GM12878 (cell line): ENCODE results near the gene MRPS25. TPM values are rescaled to one million over a fixed set of nuclear protein-coding genes. Genes with fewer than 3 reads are reported as not detected.

ENCODE experiments used
- ASH2L ChIP-seq: fragments of 300-600, 200-600 bp; sonication (generic); IDR thresholded peaks from 2 replicates; pipeline ENCODE4 v1.6.1; 2017; ENCODE audit warnings: low read depth, mild to moderate bottlenecking, borderline replicate concordance
- BACH1 ChIP-seq: fragments of 450-650 bp; IDR thresholded peaks from 2 replicates; pipeline ENCODE4 v1.6.1; 2017; ENCODE audit warnings: mild to moderate bottlenecking, borderline replicate concordance
- BCL11A ChIP-seq: IDR thresholded peaks from 2 replicates; pipeline ENCODE4 v1.6.1; 2011; ENCODE audit warnings: low read depth, low read length
- CBFB ChIP-seq: IDR thresholded peaks from 2 replicates; pipeline ENCODE4 v1.6.1; 2016; ENCODE audit warnings: antibody characterized with exemption, low read depth
- EED ChIP-seq: sonication (generic); IDR thresholded peaks from 2 replicates; pipeline ENCODE4 v1.6.1; 2016; ENCODE audit warnings: antibody characterized with exemption, low read depth
- GATAD2B ChIP-seq: fragments of 450-650 bp; conservative IDR thresholded peaks from 2 replicates; pipeline ENCODE4 v1.6.1; 2017; ENCODE audit warnings: low read depth, mild to moderate bottlenecking, moderate library complexity
- NBN ChIP-seq: fragments of 450-650 bp; IDR thresholded peaks from 2 replicates; pipeline ENCODE4 v1.6.1; 2016
- NFIC ChIP-seq: IDR thresholded peaks from 2 replicates; pipeline ENCODE4 v1.6.1; 2012; ENCODE audit warnings: low read depth, mild to moderate bottlenecking, inconsistent platforms, low read length, moderate library complexity
- NFYA ChIP-seq: IDR thresholded peaks from 2 replicates; pipeline ENCODE4 v1.6.1; 2011; ENCODE audit warnings: low read depth, mild to moderate bottlenecking, low read length, improper control_type of control experiment, borderline replicate concordance
- NR2F1 ChIP-seq: fragments of 450-650 bp; conservative IDR thresholded peaks from 2 replicates; pipeline ENCODE4 v1.6.1; 2017; ENCODE audit warnings: mild to moderate bottlenecking
- PAX5 ChIP-seq: IDR thresholded peaks from 2 replicates; pipeline ENCODE4 v1.6.1; 2011; ENCODE audit warnings: low read depth, low read length, borderline replicate concordance
- RAD21 ChIP-seq: IDR thresholded peaks from 2 replicates; pipeline ENCODE4 v1.6.1; 2011; ENCODE audit warnings: mild to moderate bottlenecking, low read depth, low read length, moderate library complexity; ENCODE audit not compliant: insufficient read depth
- SIN3A ChIP-seq: IDR thresholded peaks from 2 replicates; pipeline ENCODE4 v1.6.1; 2012; ENCODE audit warnings: low read depth, low read length, improper control_type of control experiment
- SMAD5 ChIP-seq: IDR thresholded peaks from 2 replicates; pipeline ENCODE4 v1.6.1; 2016; ENCODE audit warnings: antibody characterized with exemption, low read depth
- TBL1XR1 ChIP-seq: IDR thresholded peaks from 2 replicates; pipeline ENCODE4 v1.6.1; 2012; ENCODE audit warnings: low read depth, low read length, improper control_type of control experiment
- TCF3 ChIP-seq: IDR thresholded peaks from 2 replicates; pipeline ENCODE4 v1.6.1; 2012; ENCODE audit warnings: low read depth, mild to moderate bottlenecking, low read length, borderline replicate concordance; ENCODE audit not compliant: insufficient read depth
- TCF7 ChIP-seq: IDR thresholded peaks from 2 replicates; pipeline ENCODE4 v1.6.1; 2014; ENCODE audit warnings: antibody characterized with exemption, borderline replicate concordance
- ZBED1 ChIP-seq: IDR thresholded peaks from 2 replicates; pipeline ENCODE4 v1.6.1; 2016; ENCODE audit warnings: borderline replicate concordance
- ZBTB33 ChIP-seq: fragments of 450-650 bp; IDR thresholded peaks from 2 replicates; pipeline ENCODE4 v1.6.1; 2017; ENCODE audit warnings: mild to moderate bottlenecking
- polyA plus RNA-seq, 11 experiments: library from polyadenylated mRNA; depleted of rRNA in 4 of 11; unstranded in 6 of 11; stranded (reverse) in 5 of 11; fragments of >200 nt; fragmentation: Nextera tagmentation in 4 of 11; fragmentation: Illumina TruSeq in 1 of 11; extraction: Ambion mirVana in 4 of 11; extraction: Trizol in 1 of 11; gene quantifications; 1 replicate in 1 of 11; 2 replicates in 10 of 11; pipeline versions ENCODE4 v1.2.1 to v1.2.3, GENCODE V29; 2011 to 2016; ENCODE audit warnings: inconsistent platforms in 2 of 11, missing spikeins in 2 of 11, low read depth in 1 of 11
- total RNA-seq, 4 experiments: library from RNA; depleted of rRNA in 3 of 4; stranded (reverse); fragments of >200 nt in 3 of 4; fragmentation: Illumina TruSeq in 1 of 4; extraction: Trizol in 1 of 4; gene quantifications; 2 replicates each; pipeline versions ENCODE4 v1.2.1 to v1.2.3, GENCODE V29; 2013 to 2021
- TF ChIP-seq, protein P1 (sequence below): fragments of 450-650 bp; IDR thresholded peaks from 2 replicates; pipeline ENCODE4 v1.6.1; 2016; ENCODE audit warnings: mild to moderate bottlenecking
- TF ChIP-seq, protein P2 (sequence below): IDR thresholded peaks from 2 replicates; pipeline ENCODE4 v1.6.1; 2011; ENCODE audit warnings: low read depth, mild to moderate bottlenecking, low read length, moderate library complexity, borderline replicate concordance; ENCODE audit errors: extremely low read depth
- TF ChIP-seq, protein P3 (sequence below): fragments of 450-650 bp; IDR thresholded peaks from 2 replicates; pipeline ENCODE4 v1.6.1; 2018; ENCODE audit warnings: mild to moderate bottlenecking, low read depth, moderate library complexity; ENCODE audit not compliant: partially characterized antibody
- TF ChIP-seq, protein P4 (sequence below): fragments of 450-650 bp; formaldehyde crosslinking; IDR thresholded peaks from 2 replicates; pipeline ENCODE4 v1.5.0; 2022; ENCODE audit warnings: mild to moderate bottlenecking, missing genetic modification characterization

Gene MRPS25
- total and polyA plus RNA-seq, 10 of the 15 experiments (the other 5 are each of a cell fraction or from before 2014, with no cell fraction given), result 17.0 to 114 (median 62.2) TPM

DNA sequence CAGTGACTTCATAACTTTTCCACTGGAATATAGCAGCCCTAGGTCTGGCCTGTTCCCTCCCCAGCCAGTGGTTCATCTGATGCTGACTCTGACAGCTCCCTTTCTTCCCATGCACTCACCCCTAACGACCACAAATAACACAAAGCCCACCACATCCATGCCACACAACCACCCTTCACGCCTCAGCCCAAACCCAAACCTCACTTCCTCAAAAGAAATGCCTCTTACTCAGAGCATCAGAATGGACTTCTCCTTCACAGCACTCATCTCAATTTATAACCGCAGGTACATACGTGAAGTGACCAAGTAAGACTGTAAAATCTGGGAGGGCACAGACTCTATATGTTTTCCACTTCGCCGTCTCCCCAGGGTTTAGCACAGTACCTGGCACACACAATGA is 32.8 kb upstream of the MRPS25 start (continued):
- TF ChIP-seq, protein P1, sequence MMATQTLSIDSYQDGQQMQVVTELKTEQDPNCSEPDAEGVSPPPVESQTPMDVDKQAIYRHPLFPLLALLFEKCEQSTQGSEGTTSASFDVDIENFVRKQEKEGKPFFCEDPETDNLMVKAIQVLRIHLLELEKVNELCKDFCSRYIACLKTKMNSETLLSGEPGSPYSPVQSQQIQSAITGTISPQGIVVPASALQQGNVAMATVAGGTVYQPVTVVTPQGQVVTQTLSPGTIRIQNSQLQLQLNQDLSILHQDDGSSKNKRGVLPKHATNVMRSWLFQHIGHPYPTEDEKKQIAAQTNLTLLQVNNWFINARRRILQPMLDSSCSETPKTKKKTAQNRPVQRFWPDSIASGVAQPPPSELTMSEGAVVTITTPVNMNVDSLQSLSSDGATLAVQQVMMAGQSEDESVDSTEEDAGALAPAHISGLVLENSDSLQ, result peak; percentile 37; the same call in 1 of the 2 replicates
- TF ChIP-seq SIN3A (no peak), NR2F1 (peak; percentile 68), CBFB (peak; percentile 63; the same call in 1 of the 2 replicates), NBN (peak; percentile 23), NFIC (peak; percentile 49), ASH2L (no peak), SMAD5 (no peak), BCL11A (0 out of 2 replicates have a peak, but pooled peaks have one; percentile 43), TCF3 (no peak), NFYA (no peak), EED (peak; percentile 71), TCF7 (no peak), ZBED1 (no peak), RAD21 (no peak), TBL1XR1 (no peak), BACH1 (no peak), PAX5 (peak; percentile 65; the same call in 1 of the 2 replicates), GATAD2B (peak; percentile 54; the same call in 1 of the 2 replicates), ZBTB33 (0 out of 2 replicates have a peak, but pooled peaks have one; percentile 40)
- TF ChIP-seq, protein P2, sequence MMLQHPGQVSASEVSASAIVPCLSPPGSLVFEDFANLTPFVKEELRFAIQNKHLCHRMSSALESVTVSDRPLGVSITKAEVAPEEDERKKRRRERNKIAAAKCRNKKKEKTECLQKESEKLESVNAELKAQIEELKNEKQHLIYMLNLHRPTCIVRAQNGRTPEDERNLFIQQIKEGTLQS, result no peak
- TF ChIP-seq, protein P3, sequence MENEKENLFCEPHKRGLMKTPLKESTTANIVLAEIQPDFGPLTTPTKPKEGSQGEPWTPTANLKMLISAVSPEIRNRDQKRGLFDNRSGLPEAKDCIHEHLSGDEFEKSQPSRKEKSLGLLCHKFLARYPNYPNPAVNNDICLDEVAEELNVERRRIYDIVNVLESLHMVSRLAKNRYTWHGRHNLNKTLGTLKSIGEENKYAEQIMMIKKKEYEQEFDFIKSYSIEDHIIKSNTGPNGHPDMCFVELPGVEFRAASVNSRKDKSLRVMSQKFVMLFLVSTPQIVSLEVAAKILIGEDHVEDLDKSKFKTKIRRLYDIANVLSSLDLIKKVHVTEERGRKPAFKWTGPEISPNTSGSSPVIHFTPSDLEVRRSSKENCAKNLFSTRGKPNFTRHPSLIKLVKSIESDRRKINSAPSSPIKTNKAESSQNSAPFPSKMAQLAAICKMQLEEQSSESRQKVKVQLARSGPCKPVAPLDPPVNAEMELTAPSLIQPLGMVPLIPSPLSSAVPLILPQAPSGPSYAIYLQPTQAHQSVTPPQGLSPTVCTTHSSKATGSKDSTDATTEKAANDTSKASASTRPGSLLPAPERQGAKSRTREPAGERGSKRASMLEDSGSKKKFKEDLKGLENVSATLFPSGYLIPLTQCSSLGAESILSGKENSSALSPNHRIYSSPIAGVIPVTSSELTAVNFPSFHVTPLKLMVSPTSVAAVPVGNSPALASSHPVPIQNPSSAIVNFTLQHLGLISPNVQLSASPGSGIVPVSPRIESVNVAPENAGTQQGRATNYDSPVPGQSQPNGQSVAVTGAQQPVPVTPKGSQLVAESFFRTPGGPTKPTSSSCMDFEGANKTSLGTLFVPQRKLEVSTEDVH, result no peak
- TF ChIP-seq, protein P4, sequence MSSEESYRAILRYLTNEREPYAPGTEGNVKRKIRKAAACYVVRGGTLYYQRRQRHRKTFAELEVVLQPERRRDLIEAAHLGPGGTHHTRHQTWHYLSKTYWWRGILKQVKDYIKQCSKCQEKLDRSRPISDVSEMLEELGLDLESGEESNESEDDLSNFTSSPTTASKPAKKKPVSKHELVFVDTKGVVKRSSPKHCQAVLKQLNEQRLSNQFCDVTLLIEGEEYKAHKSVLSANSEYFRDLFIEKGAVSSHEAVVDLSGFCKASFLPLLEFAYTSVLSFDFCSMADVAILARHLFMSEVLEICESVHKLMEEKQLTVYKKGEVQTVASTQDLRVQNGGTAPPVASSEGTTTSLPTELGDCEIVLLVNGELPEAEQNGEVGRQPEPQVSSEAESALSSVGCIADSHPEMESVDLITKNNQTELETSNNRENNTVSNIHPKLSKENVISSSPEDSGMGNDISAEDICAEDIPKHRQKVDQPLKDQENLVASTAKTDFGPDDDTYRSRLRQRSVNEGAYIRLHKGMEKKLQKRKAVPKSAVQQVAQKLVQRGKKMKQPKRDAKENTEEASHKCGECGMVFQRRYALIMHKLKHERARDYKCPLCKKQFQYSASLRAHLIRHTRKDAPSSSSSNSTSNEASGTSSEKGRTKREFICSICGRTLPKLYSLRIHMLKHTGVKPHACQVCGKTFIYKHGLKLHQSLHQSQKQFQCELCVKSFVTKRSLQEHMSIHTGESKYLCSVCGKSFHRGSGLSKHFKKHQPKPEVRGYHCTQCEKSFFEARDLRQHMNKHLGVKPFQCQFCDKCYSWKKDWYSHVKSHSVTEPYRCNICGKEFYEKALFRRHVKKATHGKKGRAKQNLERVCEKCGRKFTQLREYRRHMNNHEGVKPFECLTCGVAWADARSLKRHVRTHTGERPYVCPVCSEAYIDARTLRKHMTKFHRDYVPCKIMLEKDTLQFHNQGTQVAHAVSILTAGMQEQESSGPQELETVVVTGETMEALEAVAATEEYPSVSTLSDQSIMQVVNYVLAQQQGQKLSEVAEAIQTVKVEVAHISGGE (CRISPR knock-in tag), result no peak
